Measurements from ENCODE around the gene CHST15. TPM values are rescaled to one million over a fixed set of nuclear protein-coding genes. Genes with fewer than 3 reads are reported as not detected.

Gene CHST15
- total and polyA plus RNA-seq, 2 of the 13 experiments (the other 11 are each of a cell fraction or from before 2014, with no cell fraction given): 1.4 to 94.7 TPM

DNA sequence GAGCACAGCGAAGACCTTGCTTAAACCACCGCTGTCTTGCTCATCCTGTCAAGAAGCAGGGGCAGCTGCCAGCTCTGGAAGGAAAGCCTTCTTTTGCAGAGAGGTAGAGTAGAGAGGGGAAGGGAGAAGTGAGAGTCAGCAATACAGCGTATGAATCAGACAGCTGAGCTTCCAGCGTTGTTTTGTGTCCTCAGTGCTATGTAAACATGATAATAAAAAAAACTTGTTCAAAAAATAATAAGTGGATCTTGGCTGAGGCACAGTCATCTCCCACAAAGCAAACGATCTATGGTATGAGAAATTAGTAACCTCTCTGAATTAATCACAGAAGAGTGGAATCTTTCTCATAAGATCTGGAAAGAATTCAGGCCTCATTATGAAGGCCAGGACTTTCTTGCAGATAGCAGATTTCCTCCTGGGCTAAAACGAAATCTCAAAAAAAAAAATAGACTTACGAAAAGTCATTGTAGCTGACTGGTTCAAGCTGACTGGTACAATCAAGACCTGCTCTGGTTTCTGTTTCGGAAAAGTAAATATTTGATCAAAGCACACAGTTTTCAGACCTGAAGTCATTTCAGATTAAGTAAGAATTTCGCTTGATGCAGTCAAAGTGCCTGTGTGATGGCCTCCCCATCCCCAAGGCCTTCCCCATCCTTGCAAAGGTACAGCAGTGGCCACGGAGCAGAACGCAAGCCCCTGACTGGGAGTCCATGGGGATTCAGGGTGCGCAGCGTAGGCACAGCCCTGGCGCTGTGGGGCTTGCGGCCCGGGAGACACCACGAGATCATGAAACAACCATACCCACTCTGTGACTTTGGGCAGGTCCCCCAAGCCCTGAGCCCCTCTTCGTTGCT is 29.4 kb downstream of the CHST15 start (continued):
- TF ChIP-seq ZNF570 (CRISPR knock-in tag; IDR thresholded peaks at IDR 0.05; ENCODE audit: borderline replicate concordance): no peak
- TF ChIP-seq GTF2F1 (IDR thresholded peaks at IDR 0.05; ENCODE audit: low read length): no peak
- TF ChIP-seq, protein P1, sequence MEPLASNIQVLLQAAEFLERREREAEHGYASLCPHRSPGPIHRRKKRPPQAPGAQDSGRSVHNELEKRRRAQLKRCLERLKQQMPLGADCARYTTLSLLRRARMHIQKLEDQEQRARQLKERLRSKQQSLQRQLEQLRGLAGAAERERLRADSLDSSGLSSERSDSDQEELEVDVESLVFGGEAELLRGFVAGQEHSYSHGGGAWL (CRISPR knock-in tag; IDR thresholded peaks at IDR 0.05): no peak
- TF ChIP-seq TCF7L2 (IDR thresholded peaks at IDR 0.05; ENCODE audit: low read depth, low read length): no peak
- TF ChIP-seq NR2C2 (CRISPR knock-in tag; IDR thresholded peaks at IDR 0.05; ENCODE audit: borderline replicate concordance): no peak
- TF ChIP-seq ZXDC (CRISPR knock-in tag; IDR thresholded peaks at IDR 0.05): no peak
- TF ChIP-seq, protein P2, sequence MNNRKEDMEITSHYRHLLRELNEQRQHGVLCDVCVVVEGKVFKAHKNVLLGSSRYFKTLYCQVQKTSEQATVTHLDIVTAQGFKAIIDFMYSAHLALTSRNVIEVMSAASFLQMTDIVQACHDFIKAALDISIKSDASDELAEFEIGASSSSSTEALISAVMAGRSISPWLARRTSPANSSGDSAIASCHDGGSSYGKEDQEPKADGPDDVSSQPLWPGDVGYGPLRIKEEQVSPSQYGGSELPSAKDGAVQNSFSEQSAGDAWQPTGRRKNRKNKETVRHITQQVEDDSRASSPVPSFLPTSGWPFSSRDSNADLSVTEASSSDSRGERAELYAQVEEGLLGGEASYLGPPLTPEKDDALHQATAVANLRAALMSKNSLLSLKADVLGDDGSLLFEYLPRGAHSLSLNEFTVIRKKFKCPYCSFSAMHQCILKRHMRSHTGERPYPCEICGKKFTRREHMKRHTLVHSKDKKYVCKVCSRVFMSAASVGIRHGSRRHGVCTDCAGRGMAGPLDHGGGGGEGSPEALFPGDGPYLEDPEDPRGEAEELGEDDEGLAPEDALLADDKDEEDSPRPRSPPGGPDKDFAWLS (CRISPR knock-in tag; IDR thresholded peaks at IDR 0.05; ENCODE audit: borderline replicate concordance): no peak
- no peak for TF ChIP-seq ZNF768 (CRISPR knock-in tag; IDR thresholded peaks at IDR 0.05)
- TF ChIP-seq MTA3 (CRISPR knock-in tag; IDR thresholded peaks at IDR 0.05): no peak
- TF ChIP-seq, protein P3, sequence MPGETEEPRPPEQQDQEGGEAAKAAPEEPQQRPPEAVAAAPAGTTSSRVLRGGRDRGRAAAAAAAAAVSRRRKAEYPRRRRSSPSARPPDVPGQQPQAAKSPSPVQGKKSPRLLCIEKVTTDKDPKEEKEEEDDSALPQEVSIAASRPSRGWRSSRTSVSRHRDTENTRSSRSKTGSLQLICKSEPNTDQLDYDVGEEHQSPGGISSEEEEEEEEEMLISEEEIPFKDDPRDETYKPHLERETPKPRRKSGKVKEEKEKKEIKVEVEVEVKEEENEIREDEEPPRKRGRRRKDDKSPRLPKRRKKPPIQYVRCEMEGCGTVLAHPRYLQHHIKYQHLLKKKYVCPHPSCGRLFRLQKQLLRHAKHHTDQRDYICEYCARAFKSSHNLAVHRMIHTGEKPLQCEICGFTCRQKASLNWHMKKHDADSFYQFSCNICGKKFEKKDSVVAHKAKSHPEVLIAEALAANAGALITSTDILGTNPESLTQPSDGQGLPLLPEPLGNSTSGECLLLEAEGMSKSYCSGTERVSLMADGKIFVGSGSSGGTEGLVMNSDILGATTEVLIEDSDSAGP (CRISPR knock-in tag; IDR thresholded peaks at IDR 0.05; ENCODE audit: borderline replicate concordance): no peak
- peak; percentile 8 to 42; a peak in 1 of 4 replicates for TF ChIP-seq MAFK (conservative IDR thresholded peaks at IDR 0.05 in 1 of 2, IDR thresholded peaks at IDR 0.05 in 1 of 2; ENCODE audit: low read length in 2 of 2)
- no peak for TF ChIP-seq NFE2L1 (CRISPR knock-in tag; IDR thresholded peaks at IDR 0.05; ENCODE audit: borderline replicate concordance)
- no peak for TF ChIP-seq MEIS2 (CRISPR knock-in tag; IDR thresholded peaks at IDR 0.05)
- no peak for TF ChIP-seq TSC22D2 (CRISPR knock-in tag; IDR thresholded peaks at IDR 0.05; ENCODE audit: borderline replicate concordance)
- no peak for TF ChIP-seq ERF (CRISPR knock-in tag; IDR thresholded peaks at IDR 0.05)

Data from HepG2 (cell line).